ENCODE data around the gene TAF4B. TPM values are rescaled to one million over a fixed set of nuclear protein-coding genes. Genes with fewer than 3 reads are reported as not detected.

TAF4B gene
- total RNA-seq, 1 donor from 2014 or later, result 3.3 TPM

GRCh38 chr18:26422472-26423162 is 196.4 kb downstream of the TAF4B start:
- DNase-seq (ENCODE audit: low spot score), result no peak

GRCh38 chr18:26424428-26425147 is 198.3 kb downstream of the TAF4B start:
- Mint-ChIP-seq H3K4me3 (ENCODE audit: unreplicated experiment) (no peak overlapping the region), H3K4me1 (ENCODE audit: unreplicated experiment) (no peaks in the 10 kb centered on the region), H3K36me3 (ENCODE audit: low read depth, unreplicated experiment) (no peaks in the 10 kb centered on the region), H3K27ac (ENCODE audit: unreplicated experiment) (no peak overlapping the region), H3K27me3 (ENCODE audit: unreplicated experiment) (peaks cover 3% of the 10 kb centered on the region), H3K9me3 (ENCODE audit: unreplicated experiment) (no peaks in the 10 kb centered on the region)
- DNase-seq (ENCODE audit: low spot score), result no peak
- no peak for TF ChIP-seq CTCF (IDR thresholded peaks at IDR 0.05; ENCODE audit: unreplicated experiment)

More at GRCh38 chr18:26422472-26423162, 196.4 kb downstream of the TAF4B start:
- Mint-ChIP-seq H3K27ac (ENCODE audit: unreplicated experiment) (no peak overlapping the region), H3K4me3 (ENCODE audit: unreplicated experiment) (no peak overlapping the region), H3K4me1 (ENCODE audit: unreplicated experiment) (no peaks in the 10 kb centered on the region), H3K27me3 (ENCODE audit: unreplicated experiment) (peaks cover 2% of the 10 kb centered on the region), H3K9me3 (ENCODE audit: unreplicated experiment) (no peaks in the 10 kb centered on the region), H3K36me3 (ENCODE audit: low read depth, unreplicated experiment) (no peaks in the 10 kb centered on the region)
- no peak for TF ChIP-seq CTCF (IDR thresholded peaks at IDR 0.05; ENCODE audit: unreplicated experiment)

- Mint-ChIP-seq H3K27me3 (ENCODE audit: unreplicated experiment) (peaks cover 3% of the 10 kb centered on the region), H3K9me3 (ENCODE audit: unreplicated experiment) (no peaks in the 10 kb centered on the region), H3K36me3 (ENCODE audit: low read depth, unreplicated experiment) (no peaks in the 10 kb centered on the region), H3K4me1 (ENCODE audit: unreplicated experiment) (no peaks in the 10 kb centered on the region), H3K4me3 (ENCODE audit: unreplicated experiment) (no peak overlapping the region), H3K27ac (ENCODE audit: unreplicated experiment) (no peak overlapping the region)
- DNase-seq (ENCODE audit: low spot score), result no peak
- no peak for TF ChIP-seq CTCF (IDR thresholded peaks at IDR 0.05; ENCODE audit: unreplicated experiment)
Observed at GRCh38 chr18:26425148-26425531, 198.9 kb downstream of the TAF4B start.

GRCh38 chr18:26429535-26430226 is 203.4 kb downstream of the TAF4B start:
- H3K4me1 Mint-ChIP-seq (ENCODE audit: unreplicated experiment), result no peaks in the 10 kb centered on the region
- no peak for TF ChIP-seq CTCF (IDR thresholded peaks at IDR 0.05; ENCODE audit: unreplicated experiment)
- no peak overlapping the region for H3K4me3 Mint-ChIP-seq (ENCODE audit: unreplicated experiment)
- DNase-seq (ENCODE audit: low spot score), result no peak
- no peaks in the 10 kb centered on the region for H3K9me3 Mint-ChIP-seq (ENCODE audit: unreplicated experiment)
- no peaks in the 10 kb centered on the region for H3K36me3 Mint-ChIP-seq (ENCODE audit: low read depth, unreplicated experiment)
- peaks cover 3% of the 10 kb centered on the region for H3K27me3 Mint-ChIP-seq (ENCODE audit: unreplicated experiment)
- H3K27ac Mint-ChIP-seq (ENCODE audit: unreplicated experiment), result no peak overlapping the region

All from endothelial cell (in vitro differentiated cells).